Measurements from ENCODE around the gene NRCAM. TPM values are rescaled to one million over a fixed set of nuclear protein-coding genes. Genes with fewer than 3 reads are reported as not detected.

Gene NRCAM
- total RNA-seq, 1 donor from 2014 or later, result 39.0 TPM

- Histone ChIP-seq H3K27me3 (ENCODE audit: control insufficient read depth, insufficient read depth, low read length) (no peaks in the 10 kb centered on the region), H3K4me3 (ENCODE audit: low read depth, low read length) (no peak overlapping the region), H3K36me3 (ENCODE audit: control insufficient read depth, insufficient read depth, low read length) (no peaks in the 10 kb centered on the region)
- no peak for TF ChIP-seq CTCF (IDR thresholded peaks at IDR 0.05; ENCODE audit: insufficient read depth, low read length, poor library complexity, severe bottlenecking)
- no peak for DNase-seq (ENCODE audit: low read depth)
Observed at GRCh38 chr7:108360058-108360800, 96.0 kb downstream of the NRCAM start.

GRCh38 chr7:108358553-108358952, 97.7 kb downstream of the NRCAM start:
- no peak for TF ChIP-seq CTCF (IDR thresholded peaks at IDR 0.05; ENCODE audit: insufficient read depth, low read length, poor library complexity, severe bottlenecking)
- no peak overlapping the region for H3K4me3 ChIP-seq (ENCODE audit: low read depth, low read length)
- H3K36me3 ChIP-seq (ENCODE audit: control insufficient read depth, insufficient read depth, low read length), result no peaks in the 10 kb centered on the region
- H3K27me3 ChIP-seq (ENCODE audit: control insufficient read depth, insufficient read depth, low read length), result no peaks in the 10 kb centered on the region
- DNase-seq (ENCODE audit: low read depth), result peak; percentile 67

- no peak for DNase-seq (ENCODE audit: low read depth)
- H3K27me3 ChIP-seq (ENCODE audit: control insufficient read depth, insufficient read depth, low read length), result no peaks in the 10 kb centered on the region
- TF ChIP-seq CTCF (IDR thresholded peaks at IDR 0.05; ENCODE audit: insufficient read depth, low read length, poor library complexity, severe bottlenecking), result no peak
- no peaks in the 10 kb centered on the region for H3K36me3 ChIP-seq (ENCODE audit: control insufficient read depth, insufficient read depth, low read length)
- H3K4me3 ChIP-seq (ENCODE audit: low read depth, low read length), result no peak overlapping the region
Observed at GRCh38 chr7:108351729-108352131, 104.5 kb downstream of the NRCAM start.

GRCh38 chr7:108348913-108349312, 107.3 kb downstream of the NRCAM start:
- no peaks in the 10 kb centered on the region for H3K27me3 ChIP-seq (ENCODE audit: control insufficient read depth, insufficient read depth, low read length)

GRCh38 chr7:108347616-108348015, 108.6 kb downstream of the NRCAM start:
- no peak for TF ChIP-seq CTCF (IDR thresholded peaks at IDR 0.05; ENCODE audit: insufficient read depth, low read length, poor library complexity, severe bottlenecking)
- DNase-seq (ENCODE audit: low read depth), result no peak
- no peak overlapping the region for H3K4me3 ChIP-seq (ENCODE audit: low read depth, low read length)

More at GRCh38 chr7:108348913-108349312, 107.3 kb downstream of the NRCAM start:
- Histone ChIP-seq H3K4me3 (ENCODE audit: low read depth, low read length) (no peak overlapping the region), H3K36me3 (ENCODE audit: control insufficient read depth, insufficient read depth, low read length) (no peaks in the 10 kb centered on the region)
- no peak for TF ChIP-seq CTCF (IDR thresholded peaks at IDR 0.05; ENCODE audit: insufficient read depth, low read length, poor library complexity, severe bottlenecking)
- DNase-seq (ENCODE audit: low read depth), result no peak

More at GRCh38 chr7:108347616-108348015, 108.6 kb downstream of the NRCAM start:
- no peaks in the 10 kb centered on the region for H3K36me3 ChIP-seq (ENCODE audit: control insufficient read depth, insufficient read depth, low read length)
- H3K27me3 ChIP-seq (ENCODE audit: control insufficient read depth, insufficient read depth, low read length), result no peaks in the 10 kb centered on the region

Measured in kidney epithelial cell (primary cell).